ENCODE measurements around the gene RAI1. TPM values are rescaled to one million over a fixed set of nuclear protein-coding genes. Genes with fewer than 3 reads are reported as not detected.

The RAI1 gene
- total and polyA plus RNA-seq, 10 donors: 5.4 to 61.9 (median 35.2) TPM

- Histone ChIP-seq H3K4me3 (no peak overlapping the region), H3K27me3 (replicated peaks in 1 of 7) (no peaks in the 10 kb centered on the region), H3K9me3 (no peaks in the 10 kb centered on the region), H3K27ac (peak overlapping the region in 5 of 8 donors; percentile 1 to 40 (median 24)), H3K36me3 (no peaks in the 10 kb centered on the region), H3K4me1 (peaks cover 0 to 76% (median 39%) of the 10 kb centered on the region in 6 donors)
- TF ChIP-seq CTCF (IDR thresholded peaks at IDR 0.05 in 8 of 11, conservative IDR thresholded peaks at IDR 0.05 in 3 of 11) (peak in 3 of 11 experiments; percentile 7 to 26 (median 22)), POLR2AphosphoS5 (IDR thresholded peaks at IDR 0.05) (peak in 2 of 3 donors; percentile 21 to 25), POLR2A (IDR thresholded peaks at IDR 0.05) (no peak)
- no peak for DNase-seq
- intact Hi-C loops (cut with DNase I; ENCODE audit: low total_unique reads): no loop called here
- 65 to 78% (median 73%) methylated on average over 17 to 21 of the region's 21 CpGs for WGBS, 5 donors
Observed at GRCh38 chr17:17774009-17774881, 93.0 kb downstream of the RAI1 start.

GRCh38 chr17:17776889-17777288, 95.6 kb downstream of the RAI1 start:
- peaks cover 0 to 13% (median 8%) of the 10 kb centered on the region in 7 donors for H3K27me3 ChIP-seq (replicated peaks in 1 of 7)
- H3K36me3 ChIP-seq: no peaks in the 10 kb centered on the region
- peaks cover 5 to 72% (median 41%) of the 10 kb centered on the region in 6 donors for H3K4me1 ChIP-seq
- intact Hi-C loops (cut with DNase I; ENCODE audit: low total_unique reads): no loop called here
- no peaks in the 10 kb centered on the region for H3K9me3 ChIP-seq
- no peak for DNase-seq
- no peak overlapping the region for H3K27ac ChIP-seq
- TF ChIP-seq POLR2A (IDR thresholded peaks at IDR 0.05) (no peak), POLR2AphosphoS5 (IDR thresholded peaks at IDR 0.05) (no peak), CTCF (IDR thresholded peaks at IDR 0.05 in 8 of 11, conservative IDR thresholded peaks at IDR 0.05 in 3 of 11) (no peak)
- no peak overlapping the region for H3K4me3 ChIP-seq
- 50 to 85% (median 75%) methylated on average over 3 of the region's 3 CpGs for WGBS, 5 donors

GRCh38 chr17:17778308-17779014, 97.2 kb downstream of the RAI1 start:
- intact Hi-C loops (cut with DNase I; ENCODE audit: low total_unique reads): no loop called here
- Histone ChIP-seq H3K27ac (peak overlapping the region in 6 of 8 donors; percentile 46 to 71 (median 52)), H3K4me1 (peaks cover 11 to 79% (median 51%) of the 10 kb centered on the region in 6 donors), H3K9me3 (no peaks in the 10 kb centered on the region), H3K27me3 (replicated peaks in 1 of 7) (peaks cover 0 to 29% (median 21%) of the 10 kb centered on the region in 7 donors), H3K36me3 (no peaks in the 10 kb centered on the region), H3K4me3 (no peak overlapping the region)
- DNase-seq: no peak
- WGBS, 5 donors: 80 to 86% (median 81%) methylated on average over 5 to 8 of the region's 8 CpGs
- TF ChIP-seq POLR2A (IDR thresholded peaks at IDR 0.05) (no peak), POLR2AphosphoS5 (IDR thresholded peaks at IDR 0.05) (peak in 1 of 3 donors; percentile 51), CTCF (IDR thresholded peaks at IDR 0.05 in 8 of 11, conservative IDR thresholded peaks at IDR 0.05 in 3 of 11) (no peak)

All from spleen (tissue), 11 donors.